SIG-M5 treated with dmso at 0.1 percent for 504 hours (cell line): ENCODE data around the gene RSPH4A.
A peak's percentile ranks its signal among the peaks of the same experiment; 100 is the strongest.
"Not testable (repeated sequence)": the region's sequence is repeated elsewhere in the genome, so short reads cannot be mapped to it uniquely, and the experiment has no call there.

Experiments used
- DNase-seq: peaks from one replicate; lab custom pipeline; 2025; ENCODE audit not compliant: unreplicated experiment; lab: John Stamatoyannopoulos, UW

The RSPH4A gene

DNA sequence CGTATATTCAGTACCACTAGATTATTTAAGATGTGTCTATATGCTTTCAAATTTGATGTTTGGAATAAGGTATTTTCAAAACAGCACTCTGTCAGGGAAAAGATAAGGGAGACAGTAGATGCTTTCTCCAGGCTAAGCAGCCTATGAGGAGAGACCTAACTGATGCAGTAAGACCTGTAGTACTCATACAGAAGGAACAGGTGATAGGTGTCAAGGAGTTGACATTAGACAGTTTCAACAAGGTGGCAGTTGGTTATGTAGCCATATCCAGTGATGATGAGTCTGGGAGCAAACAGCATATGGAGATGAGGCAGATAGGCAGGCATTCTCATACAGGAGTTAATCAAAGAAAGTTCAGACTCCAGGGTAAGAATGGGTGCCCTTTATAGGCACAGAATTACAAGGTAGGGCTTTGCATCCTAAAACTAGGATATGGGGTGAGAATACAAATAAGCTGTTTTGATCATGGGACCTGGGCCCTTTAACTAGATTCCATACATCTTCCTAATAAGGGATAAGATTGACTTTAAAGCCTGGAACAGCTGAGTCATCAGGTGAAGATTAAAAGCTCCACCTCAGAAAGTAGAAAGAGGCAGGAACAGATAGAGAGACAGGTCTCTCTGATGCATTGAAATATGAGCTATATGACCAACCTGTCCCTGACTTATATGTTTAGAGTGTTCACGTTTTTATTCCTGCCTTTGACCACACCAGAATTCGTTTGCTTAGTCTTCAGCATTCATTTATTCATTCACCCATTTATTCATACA lies 7.9 kb downstream of the RSPH4A start:
- no peak for DNase-seq

DNA sequence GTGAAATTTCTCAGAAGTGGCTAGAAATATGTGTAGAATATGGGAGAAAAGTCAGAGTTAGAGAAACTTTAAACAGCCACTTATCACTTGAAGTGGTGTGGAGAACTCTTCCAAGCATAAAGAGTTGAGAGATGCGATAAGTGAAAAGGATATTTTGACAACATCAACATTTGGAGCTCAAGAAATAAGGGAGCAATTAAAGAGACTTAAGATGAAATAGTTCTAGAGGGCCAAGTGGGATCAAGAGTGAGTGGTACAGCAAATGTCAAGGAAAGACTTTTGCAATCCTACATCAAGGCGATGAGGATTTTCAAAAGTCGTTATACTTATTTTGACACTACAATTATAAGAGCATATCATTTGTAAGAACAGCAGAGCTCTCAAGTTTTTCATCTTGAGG lies 9.6 kb downstream of the RSPH4A start:
- no peak for DNase-seq

DNA sequence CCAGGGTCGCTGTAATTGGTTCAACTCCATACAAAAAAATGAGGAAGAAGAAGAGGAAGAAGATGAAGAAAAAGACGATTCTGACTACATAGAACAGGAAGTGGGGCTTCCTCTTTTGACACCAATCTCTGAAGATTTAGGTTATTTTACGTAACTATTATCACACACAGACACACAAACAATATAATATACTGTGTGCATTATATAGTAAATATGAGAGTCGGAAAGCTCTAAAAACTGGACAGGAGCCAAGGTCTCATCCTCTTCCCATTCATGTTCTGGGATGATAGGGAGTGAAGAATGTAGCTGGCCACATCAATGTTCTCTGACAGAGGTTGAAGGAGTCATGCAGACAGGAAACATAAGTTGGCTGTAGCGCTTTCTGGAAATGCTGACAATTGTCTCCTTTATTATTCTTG lies 13.3 kb downstream of the RSPH4A start:
- peak; percentile 77 for DNase-seq

DNA sequence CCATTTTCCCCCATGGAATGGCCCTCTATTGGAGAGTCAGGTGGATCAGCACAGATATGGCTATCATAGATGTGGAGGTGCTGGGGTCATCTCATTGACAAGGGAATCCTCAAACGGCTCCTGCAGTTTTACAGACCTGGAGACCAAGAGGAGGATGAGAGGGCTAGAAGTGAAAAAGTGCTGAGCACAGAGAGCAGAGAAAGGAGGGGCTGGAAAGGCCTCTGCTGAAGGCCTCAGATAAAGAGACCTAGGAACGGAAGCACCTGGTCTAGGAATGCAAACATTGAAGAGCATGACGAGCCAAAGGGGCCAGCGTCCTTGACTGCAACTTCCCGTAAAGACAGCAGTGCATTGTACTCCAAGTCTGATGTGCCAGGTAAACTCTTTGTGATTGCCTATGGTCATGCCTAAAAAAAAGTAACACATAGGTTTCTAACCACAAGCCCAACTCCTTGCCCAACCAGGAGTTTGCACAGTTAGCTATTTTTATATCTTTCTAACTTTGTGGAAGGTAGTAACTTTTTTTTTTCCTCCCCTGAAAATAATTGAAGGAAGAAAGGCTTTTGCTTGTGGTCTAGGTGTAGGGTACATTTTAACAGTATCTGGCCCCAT lies 15.2 kb downstream of the RSPH4A start:
- DNase-seq = no peak

DNA sequence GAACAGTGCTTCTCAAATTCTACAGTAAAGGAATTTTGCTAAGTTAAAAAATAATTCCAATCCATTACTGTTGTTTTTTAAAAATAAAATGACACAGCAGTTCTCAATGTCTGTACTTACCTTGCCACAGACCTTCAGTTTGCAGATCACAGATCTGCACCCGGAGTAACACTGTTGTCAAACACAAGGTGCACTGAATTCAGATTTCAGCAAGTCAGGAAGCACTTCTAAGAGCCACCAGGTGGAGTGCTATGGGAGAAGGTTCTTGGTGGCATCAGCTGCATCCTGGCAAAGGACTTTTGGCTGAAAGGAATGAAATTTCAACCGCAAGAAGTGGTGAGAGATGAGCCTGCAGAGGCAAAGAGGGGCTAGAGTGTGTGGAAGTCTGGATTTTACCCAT lies 17.4 kb downstream of the RSPH4A start:
- DNase-seq = no peak

DNA sequence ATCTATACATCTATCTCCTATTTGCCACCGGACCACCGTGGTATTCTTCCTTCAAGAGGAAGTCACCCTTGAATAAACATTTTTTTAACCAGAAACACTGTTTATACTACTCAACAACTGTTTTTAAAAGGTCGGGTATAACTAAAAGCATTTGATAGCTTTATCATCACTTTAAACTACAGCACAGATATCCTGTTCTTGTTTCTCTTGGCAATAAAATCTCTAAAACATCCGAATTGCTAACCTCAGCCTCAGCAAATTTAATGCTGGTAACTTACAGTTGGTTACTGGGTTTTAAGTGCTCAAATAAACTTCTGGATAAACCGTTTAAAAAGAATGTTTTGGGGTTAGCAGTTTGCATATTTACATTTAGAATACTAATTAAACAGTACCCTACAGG lies 31.9 kb downstream of the RSPH4A start:
- no peak for DNase-seq

DNA sequence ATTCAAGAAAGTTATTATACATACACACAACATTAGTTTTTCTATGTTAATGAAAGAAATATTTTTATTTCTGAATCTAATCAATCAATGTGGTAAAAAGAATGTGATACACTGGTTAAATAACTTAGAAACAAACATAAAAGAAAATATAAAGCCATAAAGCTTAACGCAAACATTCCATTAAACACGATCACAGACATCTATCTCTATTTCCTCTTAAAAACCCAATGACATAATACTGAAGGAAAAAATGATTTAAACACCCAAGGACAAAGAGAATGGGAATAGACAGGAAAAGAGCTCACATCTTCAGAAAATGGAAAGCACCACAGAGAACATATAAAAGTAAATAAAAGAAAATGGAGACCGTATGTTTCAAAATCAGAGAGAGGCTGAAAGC lies 32.9 kb downstream of the RSPH4A start:
- DNase-seq = no peak

DNA sequence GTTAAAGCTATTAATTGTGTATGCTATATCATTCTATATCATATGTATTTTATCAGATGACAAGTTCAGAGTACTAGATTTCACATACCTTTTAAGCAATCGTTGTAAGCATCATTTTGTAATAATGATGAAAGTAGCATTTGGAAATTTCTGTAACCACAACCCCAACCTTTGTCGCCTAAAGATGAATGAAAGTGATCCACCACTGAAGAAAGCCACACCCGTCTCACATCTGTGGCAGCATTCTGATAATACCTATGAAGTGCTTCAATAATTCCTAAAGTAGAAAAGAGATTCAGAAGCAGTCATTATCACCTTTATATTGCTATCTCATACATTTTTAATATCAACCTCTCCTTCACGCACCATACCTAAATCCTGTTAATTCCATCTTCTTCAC lies 35.6 kb downstream of the RSPH4A start:
- no peak for DNase-seq

DNA sequence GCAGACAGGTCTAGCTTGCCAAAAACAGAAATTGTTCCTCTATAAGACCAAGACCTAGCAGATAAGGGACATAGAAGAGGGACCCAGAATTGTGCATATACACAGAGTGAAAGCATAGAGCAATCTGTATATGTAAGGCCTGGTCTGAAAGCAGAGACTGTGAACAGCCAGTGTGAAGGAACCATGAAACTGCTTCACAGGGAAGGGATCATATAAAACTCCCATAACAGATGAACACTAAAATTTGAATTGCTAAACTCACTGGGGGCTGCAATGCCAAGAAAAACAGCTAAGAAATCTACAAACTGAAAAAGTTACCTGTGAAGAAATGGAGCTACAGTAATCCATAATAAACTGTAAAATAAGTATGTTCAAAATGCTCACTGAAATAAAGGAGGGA lies 45.3 kb downstream of the RSPH4A start:
- DNase-seq = no peak

DNA sequence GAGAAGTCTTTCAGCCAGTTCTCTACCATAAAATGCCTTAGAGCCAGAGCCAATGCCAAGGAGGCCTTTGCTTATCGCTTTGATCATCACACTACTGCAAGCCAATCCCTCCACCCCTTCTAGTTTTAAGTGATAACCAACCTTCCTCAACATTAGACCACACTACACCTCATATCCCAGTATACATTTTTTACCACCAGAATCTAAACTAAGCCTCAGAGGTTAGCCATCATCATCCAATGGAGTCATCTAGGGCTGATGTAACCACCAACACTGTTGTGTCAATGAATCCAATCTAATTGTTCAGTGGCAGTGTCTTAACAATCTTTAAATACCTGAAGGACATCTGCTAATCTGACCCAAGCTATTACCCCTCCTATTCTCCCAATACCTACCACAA lies 45.9 kb downstream of the RSPH4A start:
- DNase-seq = no peak

DNA sequence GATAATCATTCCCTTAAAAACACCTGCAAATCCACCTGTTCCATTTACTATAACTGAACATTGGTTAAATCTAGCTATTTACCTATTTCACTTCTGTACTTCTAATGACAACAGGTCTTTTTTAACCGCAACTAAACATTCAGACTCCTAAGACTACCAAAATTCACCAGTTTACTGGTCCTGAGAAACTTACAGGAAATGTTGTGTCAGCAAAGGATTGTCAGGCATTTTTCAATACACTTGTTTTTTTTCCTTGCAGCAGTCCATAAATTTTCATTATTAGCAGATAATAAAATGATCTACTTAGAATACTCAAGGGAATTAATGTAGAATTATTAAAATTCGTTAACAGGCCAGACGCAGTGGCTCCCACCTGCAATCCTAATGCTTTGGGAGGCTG lies 47.0 kb downstream of the RSPH4A start:
- no peak for DNase-seq

DNA sequence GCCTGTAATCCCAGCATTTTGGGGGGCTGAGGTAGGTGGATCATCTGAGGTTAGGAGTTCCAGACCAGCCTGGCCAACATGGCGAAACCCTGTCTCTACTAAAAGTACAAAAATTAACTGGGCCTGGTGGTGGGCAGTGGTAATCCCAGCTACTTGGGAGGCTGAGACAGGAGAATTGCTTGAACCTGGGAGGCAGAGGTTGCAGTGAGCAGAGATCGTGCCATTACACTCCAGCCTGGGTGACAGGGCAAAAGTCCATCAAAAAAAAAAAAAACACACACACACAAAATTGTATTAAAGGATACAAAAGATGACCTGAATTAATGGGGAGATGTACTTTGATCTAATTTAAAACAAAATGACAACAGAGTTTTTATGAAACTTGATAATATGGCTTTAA lies 47.9 kb downstream of the RSPH4A start:
- DNase-seq = not testable (repeated sequence)

DNA sequence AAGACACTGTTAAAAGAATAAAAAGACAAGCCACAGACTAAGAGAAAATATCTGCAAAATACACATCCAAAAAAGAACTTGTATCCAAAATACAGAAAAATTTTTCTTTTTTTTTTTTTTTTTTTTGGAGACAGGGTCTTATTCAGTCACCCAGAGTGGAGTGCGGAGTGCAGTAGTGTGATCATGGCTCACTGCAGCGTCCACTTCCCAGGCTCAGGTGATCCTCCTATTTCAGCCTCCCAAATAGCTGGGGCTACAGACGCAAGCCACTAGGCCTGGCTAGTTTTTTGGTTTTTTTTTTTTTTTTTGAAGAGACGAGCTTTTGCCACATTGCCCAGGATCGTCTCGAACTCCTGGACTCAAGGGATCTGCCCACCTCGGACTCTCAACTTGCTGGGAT lies 49.2 kb downstream of the RSPH4A start:
- no peak for DNase-seq

DNA sequence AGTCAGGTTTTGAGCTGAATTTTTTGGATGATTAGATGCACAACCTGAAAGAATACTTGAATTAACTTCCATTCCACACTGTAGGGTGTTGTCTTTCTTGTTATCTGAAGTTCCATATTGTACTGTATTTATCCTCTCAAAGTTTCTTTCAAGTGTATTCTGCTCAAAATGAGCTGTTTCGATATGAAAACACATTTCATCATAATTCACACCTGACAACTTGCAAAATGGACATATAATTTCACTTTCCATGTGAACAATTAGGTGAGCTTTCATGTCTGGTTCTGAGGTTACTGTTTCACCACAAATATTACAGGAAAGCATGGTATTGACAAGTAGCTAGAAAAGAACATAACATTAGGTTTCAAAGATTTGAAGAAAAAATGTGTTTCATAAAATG lies 50.6 kb downstream of the RSPH4A start:
- no peak for DNase-seq

DNA sequence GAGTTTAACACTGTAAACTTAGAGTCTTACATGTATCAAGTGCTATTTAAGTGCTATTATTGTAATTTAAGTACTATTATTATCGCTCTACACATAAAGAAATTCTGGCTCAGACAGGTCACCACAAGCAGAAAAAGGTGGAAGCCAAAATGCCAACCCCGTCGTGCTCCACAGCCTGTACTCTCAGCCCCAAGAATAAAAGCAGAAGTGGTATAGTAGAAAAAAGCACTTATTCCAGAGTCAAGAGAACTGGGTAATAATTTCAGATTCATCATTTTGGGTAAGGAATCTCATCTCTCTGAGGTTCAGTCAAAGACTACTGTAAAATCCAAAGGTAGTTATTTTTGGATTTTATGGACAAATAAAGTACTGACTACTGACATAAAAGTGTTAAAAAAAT lies 51.3 kb downstream of the RSPH4A start:
- DNase-seq = peak; percentile 58

DNA sequence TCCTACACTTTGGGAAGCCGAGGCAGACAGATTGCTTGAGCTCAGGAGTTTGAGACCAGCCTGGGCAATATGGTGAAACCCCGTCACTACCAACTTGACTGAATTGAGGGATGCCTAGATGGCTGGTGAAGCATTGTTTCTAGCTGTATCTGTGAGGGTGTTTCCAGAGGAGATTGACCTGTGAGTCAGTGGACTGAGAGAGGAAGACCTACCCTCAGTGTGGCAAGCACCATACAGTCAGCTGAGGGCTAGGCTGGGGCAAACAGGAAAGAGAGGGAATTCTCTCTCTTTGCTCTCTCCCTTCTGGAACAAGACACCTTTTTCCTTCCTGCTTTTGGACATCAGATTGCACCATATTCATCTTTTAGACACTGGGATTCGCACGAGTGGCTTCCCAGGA lies 56.0 kb downstream of the RSPH4A start:
- no peak for DNase-seq

DNA sequence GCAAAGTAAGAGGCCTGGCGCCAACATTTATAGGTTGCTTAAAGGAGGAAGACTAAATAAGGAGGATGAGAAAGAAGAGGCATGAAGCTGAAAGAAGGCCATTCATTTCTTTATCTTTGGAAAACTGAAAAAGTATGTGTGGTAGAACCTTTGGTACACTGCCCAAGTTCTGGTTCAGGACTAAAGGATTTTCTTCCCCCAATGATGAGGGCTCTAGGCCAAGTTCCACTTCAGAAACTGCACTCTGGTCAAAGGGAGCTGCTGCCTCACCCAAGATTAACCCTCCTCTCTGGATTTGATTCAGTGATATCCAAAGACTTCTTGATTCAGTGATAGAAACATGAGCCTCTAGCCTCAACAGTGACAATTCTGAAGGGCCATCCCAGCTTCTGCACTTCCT lies 59.7 kb downstream of the RSPH4A start:
- DNase-seq = no peak

DNA sequence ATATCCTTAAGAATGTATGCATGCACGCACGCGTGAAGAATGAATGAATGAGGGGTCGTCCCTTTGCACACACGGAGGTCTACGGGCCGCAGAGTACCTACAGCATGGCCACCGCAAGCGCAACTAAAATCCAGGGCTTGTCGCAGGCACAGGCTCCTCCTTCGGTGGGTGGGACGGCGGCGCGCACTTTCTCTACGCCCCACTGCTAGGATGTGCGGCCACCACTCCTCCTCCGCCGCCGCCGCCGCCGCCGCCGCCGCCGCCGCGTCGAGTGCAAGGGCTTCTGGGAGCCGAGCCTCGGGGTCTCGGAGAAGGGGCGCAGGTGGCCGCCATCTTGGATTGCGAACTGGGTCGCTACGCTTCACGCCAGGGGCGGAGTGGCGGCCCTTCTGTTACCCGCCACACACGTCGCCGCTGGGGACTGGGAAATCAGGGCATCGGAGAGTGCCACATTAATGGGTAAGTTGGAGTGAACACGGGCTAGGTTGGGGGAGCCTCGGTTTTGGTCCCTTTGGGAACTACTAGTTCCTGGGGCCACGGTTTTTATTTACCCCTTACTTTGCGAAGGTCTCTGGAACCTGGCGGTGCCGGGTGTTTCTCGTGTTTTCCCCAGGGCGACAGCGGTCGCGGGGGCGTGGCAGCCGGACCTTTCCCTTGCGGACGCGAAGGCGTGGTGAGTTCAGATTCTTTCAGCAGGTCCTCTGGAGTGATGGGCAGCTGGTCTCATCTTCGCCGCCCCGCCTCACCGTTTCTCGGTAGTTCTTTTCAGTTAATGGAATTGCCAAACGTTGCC lies 64.8 kb downstream of the RSPH4A start, which contains the start of gene KPNA5:
Gene KPNA5 (plus strand): TSS at position 332 of the 793 bp plus-strand sequence. CDS start 124 bp downstream, at position 456.
- peak; percentile 88 for DNase-seq

DNA sequence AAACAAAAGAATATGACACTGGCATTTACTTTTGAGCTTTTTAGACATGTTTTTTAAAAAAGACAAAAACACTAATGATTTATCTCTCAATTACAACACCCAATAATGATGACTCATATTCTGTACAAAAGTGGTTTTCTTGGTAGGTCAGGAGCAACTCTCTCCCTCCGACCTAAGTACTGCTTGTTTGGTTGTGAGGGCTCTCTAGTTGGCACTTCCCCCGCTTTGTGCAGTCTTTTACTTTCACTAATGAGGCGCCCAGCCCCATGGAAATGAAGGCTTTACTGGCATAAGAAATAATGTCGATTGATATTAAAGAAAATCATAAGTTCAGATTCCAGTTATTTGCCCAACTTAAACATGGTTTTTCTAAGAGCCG lies 66.0 kb downstream of the RSPH4A start:
- DNase-seq = peak; percentile 77
